Central memory CD4-positive, alpha-beta T cell (primary cell): ENCODE results near the gene DEXI.

Experiments used
- DNase-seq: peaks from one replicate; pipeline ENCODE4 v3.0.0; 2022

Gene DEXI

DNA sequence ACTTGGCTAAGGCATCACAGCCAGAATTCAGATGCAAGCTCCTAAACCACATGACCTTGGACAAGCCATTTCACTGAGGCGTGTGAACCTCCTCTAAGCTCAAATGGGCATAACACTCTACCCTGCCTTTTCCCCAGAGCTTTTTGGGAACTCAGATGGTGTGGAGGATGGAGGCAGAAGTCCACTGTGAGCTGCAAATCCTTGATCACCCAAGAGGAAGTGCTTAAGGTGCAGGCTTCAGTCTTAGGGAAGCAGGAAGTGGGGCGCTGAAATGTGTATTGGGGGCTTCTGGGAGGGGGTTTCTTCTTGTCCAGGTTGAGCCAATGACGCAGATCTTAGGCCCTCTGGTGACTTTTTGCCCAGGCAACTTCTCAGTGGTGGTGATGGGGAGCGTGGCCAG lies 52.4 kb downstream of the DEXI start:
- no peak for DNase-seq

DNA sequence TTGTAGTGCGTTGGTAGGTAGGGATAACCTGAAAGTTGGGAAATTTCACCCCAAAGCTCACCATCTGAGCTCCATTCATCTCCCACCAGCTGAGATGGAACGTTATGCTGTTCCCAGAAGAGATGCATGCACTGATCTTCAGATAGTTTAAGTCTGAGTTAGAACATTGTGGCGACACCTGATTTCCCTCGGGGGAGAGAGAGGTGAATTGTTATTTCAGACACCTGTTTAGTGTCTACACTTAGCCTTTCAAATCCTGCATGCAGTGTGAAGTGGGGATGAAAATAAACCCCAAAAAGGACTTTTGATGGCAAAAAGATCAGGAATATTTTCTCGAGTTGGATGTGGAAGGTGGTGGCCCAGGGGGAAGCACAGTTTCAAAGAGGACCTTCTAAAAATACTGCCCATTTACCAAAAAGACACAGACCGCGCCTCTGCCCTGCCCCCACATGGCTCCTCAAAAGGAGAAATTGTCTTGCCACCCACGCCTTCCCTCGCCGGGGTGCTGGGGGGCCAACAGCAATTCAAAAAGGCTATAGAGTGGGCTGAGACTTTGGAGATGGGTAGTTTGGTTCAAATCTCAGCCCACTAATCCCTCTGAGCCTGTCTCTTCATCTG lies 53.8 kb downstream of the DEXI start:
- no peak for DNase-seq

- no peak for DNase-seq
Observed at GRCh38 chr16:10885246-10885645, 57.0 kb downstream of the DEXI start.

DNA sequence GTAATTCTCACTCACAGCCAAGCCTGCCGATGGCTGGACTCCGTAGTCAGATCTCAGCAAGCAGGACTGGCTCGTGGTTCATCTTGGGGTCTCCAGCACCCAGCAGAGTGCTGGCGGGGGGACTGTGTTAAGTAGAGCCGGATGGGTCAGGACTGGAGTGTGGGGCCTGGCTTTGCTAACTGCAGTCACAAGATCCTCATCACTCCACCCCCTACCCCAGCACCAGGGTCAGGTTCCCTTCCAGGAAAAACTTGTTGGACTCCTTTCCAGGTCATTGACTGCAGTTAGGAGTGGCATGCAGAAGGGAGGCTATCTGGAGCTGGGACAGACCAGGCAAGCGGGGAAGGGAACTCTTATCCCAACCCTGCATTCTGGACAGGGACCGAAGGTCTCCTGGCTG lies 59.3 kb downstream of the DEXI start:
- no peak for DNase-seq

GRCh38 chr16:10881479-10882030 lies 60.7 kb downstream of the DEXI start:
- DNase-seq = no peak

GRCh38 chr16:10880594-10881452 lies 61.4 kb downstream of the DEXI start:
- DNase-seq = no peak

DNA sequence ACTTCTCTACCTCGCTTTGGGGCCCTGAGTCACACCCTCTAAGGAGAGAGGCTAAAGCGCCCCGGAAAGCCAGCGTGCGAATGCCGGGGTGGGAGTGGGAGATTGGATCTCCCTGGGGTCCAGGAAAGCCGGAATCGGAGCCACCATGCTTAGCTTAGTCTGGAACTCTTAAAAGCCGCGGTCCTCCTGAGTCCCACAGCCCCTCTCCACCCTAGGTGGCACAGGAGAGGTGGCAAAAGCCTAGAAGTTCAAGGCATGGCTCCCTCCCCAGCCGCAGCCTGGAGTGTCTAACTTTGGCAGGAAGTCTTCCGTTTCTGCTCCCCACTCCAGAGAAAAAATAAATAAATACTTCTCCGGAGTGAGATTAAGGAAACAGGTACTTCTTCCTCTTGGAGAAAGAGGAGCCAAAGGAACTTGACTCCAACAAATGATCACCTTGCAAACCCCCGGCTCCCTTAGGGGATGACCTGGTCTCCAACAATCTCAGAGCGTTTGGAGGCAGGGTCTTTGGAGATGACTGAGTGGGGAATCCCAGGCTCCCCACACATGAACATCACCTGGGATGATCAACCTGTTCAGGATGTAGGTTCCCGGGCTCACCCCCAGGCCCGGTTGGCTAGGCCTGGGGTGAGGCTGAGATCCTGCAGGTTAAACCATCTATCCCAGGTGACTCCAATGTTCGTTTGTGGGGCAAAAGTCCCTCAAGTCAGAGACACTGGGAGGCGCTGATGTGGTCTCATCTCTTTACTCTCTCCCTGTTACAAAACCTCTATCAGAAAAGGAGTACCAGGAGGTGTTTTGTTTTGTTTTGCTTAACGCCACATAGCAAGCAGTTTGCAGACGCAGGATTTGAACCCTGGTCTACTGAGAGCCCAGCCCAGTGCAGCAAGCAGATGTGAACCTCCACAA lies 62.3 kb downstream of the DEXI start:
- DNase-seq = no peak
